Left hindlimb (tissue), 1 donor: ENCODE measurements around the gene BDKRB1.
"Not testable (repeated sequence)": the region's sequence is repeated elsewhere in the genome, so short reads cannot be mapped to it uniquely, and the experiment has no call there.

Source experiments
- DNase-seq: peaks from one replicate; pipeline ENCODE4 v3.0.0-alpha.2; 2018

The BDKRB1 gene

DNA sequence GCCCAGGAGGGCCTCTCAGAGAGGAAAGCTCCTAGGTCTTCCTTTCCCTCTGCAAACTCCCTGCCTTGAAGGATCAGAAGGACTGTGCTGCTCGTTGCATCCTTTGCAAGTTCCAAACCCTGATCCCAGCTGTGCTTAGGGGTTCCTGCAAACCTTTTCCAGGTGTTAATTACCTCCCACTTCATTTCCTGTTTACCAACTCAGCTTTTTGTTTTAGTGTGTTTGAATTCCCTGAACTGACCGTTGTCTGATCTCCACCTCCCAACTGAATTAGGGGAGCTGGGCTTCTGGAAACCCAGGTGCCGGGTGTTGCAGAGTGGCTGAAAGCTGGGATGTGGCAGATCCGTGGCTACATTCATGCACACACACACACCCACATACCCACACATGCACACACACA, 20.6 kb upstream of the BDKRB1 start:
- DNase-seq = no peak

DNA sequence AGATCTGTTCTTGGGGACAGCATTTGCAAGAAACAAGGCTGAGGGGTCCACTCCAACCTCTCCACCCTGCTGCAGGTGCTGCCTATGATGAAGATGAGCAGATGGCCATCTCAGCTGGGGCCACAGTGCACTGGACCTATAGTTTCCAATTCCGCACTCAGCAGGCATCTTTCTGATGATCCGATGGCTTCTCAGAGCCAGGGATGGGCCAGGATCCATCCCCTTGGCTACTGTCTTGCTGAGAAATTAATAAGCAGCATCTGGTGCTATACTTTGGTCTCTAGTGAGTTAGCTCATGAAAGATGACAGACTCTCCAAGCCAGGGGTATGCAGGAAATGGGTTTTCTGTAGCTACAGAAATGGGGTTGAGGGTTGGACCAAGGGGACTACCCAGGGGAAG, 18.4 kb upstream of the BDKRB1 start:
- DNase-seq = no peak

DNA sequence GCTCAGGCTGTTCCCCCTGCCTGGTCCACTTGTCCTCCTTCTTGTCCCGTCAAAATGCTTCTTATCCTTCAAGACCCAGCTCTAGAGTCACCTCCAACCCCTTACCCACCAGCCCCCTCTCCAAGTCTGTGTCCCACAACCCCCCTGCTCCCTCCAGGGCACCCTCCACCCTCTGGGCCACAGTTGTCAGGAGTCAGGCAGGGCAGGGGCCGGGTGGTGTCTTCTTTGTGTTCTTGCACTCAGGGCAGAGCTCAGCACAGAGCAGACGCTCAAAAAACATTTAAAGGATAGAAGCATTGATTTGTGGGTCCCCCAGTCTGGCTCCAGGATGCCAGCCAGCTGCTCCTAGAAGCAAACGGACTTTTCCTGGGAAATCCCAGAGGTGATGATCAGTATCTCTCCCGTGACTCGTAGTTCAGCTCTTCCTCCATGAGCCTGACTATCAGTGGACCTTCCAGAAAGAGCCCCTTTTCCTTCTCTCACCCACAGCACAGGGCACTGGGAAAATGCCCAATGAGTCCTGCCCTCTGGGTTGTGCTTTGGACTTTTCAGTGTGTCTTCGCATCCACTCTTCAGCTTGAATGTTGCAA, 17.2 kb upstream of the BDKRB1 start:
- DNase-seq = no peak

DNA sequence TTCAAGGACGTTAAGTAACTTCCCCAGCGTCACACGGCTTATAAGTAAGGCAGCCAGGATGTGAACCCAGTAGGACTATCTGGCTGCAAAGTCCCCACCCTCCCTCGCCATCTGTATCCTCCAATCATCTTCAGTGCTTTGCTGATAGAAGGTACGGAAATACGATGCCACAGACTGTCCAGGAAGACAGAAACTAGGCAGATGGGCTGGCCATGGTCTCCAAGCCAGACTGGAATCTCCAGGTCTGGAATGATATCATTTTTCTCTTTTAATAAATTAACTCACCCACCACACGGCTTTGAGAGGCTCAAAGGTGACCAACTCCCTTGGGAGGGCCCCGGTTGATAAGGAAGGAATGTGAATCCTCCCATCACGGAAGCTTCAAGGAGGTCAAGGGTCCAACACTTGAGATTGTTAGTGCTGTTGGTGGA, 16.3 kb upstream of the BDKRB1 start:
- no peak for DNase-seq

DNA sequence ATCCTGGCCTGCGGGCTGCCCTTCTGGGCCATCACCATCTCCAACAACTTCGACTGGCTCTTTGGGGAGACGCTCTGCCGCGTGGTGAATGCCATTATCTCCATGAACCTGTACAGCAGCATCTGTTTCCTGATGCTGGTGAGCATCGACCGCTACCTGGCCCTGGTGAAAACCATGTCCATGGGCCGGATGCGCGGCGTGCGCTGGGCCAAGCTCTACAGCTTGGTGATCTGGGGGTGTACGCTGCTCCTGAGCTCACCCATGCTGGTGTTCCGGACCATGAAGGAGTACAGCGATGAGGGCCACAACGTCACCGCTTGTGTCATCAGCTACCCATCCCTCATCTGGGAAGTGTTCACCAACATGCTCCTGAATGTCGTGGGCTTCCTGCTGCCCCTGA, 15.4 kb upstream of the BDKRB1 start:
- DNase-seq = no peak

DNA sequence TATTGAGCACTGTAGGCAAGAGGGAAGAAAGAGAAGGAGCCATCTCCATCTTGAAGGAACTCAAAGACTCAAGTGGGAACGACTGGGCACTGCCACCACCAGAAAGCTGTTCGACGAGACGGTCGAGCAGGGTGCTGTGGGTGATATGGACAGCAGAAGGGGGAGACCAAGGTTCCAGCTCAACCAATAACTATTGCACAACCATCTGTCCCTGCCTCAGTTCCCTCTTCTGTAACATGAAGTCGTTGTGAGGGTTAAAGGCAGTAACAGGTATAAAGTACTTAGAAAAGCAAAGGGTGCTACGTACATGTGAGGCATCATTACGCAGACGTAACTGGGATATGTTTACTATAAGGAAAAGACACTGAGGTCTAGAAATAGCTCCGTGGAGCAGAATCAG, 13.9 kb upstream of the BDKRB1 start:
- no peak for DNase-seq

DNA sequence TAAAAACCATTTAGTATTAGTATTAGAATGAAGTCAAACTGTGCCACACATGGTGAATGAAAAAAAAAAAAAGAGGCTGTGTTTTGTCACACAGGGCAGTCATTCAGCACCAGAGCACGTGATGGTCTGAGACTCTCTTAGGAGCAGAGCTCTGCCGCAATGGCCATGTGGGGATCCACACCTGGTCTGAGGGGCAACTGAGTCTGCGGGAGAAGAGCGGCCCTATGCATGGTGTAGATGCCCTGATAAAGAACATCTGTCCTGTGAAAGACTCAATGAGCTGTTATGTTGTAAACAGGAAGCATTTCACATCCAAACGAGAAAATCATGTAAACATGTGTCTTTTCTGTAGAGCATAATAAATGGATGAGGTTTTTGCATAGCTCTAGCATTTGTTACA, 12.2 kb upstream of the BDKRB1 start:
- no peak for DNase-seq

DNA sequence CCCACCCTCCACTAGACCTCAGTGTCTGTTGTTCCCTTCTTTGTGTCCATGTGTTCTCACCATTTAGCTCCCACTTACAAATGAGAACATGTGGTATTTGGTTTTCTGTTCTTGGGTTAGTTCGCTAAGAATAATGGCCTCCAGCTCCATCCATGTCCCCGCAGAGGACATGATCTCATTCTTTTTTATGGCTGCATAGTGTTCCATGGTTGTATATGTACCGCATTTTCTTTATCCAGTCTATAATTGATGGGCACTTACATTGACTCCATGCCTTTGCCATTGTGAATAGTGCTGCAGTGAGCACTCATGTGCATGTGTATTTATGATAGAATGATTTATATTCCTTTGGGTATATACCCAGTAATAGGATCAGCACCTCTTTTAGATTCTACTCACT, 10.9 kb upstream of the BDKRB1 start:
- DNase-seq = not testable (repeated sequence)

DNA sequence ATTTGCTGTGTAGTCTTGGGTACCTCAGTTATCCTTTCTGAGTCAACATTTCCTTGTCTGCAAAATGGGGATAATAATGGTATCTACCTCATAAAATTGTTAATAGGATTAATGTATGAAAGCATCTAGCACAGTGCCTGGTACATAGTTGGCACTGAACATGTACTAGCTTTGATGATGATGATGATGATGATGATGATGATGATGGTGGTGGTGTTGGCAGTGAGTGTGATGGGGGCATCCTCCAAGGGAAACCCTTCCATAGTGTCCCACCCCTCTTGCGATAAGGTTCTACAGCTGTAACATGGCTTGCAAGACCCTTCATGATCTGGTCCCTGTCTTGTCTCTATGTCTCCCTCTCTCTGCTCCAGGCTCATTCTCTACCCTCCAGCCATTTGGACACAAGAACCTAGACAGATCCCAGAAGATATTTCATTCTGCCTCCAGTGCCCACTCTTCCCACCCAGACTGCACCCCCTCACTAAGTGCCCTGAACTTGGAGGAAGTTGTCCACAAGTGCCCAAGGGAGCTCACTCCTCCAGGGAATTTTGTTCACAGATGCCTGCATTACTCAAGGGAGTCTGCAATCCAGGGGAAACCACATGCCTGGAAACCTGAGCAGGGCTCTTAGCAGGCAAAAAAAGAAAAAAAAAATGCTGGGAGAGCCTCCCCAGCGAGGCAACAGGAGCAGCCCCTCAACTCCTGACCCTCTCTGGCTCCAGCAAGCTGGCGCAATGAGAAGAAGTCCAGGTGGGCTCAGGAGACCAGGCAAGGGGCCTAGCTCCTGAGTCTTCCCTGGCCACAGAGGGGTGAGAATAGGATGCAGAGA, 10.1 kb upstream of the BDKRB1 start:
- no peak for DNase-seq

DNA sequence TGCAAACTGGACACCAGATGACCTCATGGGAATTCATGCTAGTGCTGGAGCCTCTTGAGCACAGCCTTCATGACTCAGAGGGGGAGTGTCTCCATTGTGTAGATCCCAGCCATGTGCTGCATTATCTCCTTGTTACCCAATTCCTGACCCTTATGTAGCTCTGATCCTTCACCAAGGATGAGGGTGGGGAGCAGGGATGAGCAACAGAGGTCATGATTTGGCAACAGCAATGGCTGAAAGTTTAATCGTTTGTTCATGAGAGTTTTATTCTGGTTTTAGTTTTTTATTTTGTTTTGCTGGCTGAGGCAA, 9.5 kb upstream of the BDKRB1 start:
- peak; percentile 12 for DNase-seq

DNA sequence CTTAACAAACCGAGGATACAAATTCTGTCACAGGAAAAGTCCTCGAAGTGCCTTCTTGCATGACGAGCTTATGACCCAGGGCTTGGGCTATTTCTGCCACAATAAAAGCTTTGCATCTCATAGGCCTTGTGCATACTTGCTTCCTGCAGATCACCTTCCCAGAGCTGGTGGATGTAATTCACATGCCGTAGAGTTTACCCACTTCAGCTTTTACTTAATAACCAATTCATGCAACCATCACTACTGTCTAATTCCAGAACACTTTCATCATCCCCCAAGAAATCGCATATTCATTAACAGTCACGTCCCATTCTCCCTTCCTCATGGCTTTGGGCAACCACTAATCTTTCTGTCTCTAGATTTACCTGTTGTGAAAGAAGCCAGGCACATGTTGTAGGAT, 9.0 kb upstream of the BDKRB1 start:
- no peak for DNase-seq

DNA sequence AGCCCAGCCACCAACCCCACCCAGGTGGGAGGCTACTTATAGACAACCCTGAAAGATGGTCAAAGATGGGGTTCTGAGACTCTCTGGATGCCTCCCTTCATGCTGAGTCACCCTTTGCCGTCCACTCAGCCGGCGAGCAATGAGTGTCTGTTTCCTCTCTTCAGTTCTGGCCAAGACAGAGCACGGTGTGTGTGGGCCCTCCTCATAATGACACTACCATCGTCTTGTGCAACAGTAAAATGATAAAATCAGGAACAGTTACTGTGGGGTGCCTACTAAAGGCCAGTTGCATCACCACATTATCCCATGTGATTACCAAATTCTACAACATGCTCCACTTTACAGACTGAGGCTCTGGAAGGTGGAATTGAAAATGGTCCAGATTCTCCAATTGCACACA, 7.0 kb upstream of the BDKRB1 start:
- no peak for DNase-seq

DNA sequence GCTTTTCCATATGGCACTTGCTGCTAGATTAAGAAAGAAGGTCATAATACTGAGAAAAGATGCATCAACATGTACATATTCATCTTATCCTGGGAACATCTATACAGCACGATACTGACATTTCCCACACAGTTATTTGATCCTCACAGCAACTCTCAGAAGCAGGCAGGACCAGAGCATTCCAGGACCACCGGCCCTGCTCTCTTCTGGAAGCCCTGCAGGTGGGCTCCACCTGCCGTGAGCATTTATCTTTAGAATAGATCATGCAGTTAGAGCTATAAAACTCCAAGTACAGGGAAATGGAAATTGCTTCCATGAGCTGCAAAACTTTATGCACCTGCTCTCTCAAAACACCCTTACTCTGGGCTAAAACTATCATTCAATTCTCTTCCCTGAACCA, 5.5 kb upstream of the BDKRB1 start:
- DNase-seq = no peak

DNA sequence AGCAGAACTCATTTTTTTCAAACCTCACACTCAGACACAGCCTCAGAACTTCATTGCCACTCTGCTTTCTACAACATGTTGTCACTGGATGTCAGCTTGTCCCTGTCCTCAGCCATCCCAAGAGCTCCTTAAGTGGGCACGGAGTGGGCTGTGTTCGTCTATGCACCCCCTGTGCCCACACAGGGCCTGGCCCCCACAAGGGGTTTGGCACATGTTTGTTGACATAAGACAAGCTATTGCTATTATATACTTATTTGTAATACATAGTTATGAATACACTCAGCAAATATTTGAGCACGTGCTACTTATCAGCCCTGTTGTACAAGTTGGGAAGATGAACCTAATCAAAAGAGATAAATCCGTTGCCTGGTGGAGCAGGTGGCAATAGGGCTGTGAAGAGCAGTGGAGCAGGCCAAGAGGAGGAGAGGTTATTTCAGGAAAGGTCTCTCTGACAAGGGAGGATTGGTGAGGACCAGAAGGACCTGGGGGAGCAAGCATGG, 4.3 kb upstream of the BDKRB1 start:
- no peak for DNase-seq

DNA sequence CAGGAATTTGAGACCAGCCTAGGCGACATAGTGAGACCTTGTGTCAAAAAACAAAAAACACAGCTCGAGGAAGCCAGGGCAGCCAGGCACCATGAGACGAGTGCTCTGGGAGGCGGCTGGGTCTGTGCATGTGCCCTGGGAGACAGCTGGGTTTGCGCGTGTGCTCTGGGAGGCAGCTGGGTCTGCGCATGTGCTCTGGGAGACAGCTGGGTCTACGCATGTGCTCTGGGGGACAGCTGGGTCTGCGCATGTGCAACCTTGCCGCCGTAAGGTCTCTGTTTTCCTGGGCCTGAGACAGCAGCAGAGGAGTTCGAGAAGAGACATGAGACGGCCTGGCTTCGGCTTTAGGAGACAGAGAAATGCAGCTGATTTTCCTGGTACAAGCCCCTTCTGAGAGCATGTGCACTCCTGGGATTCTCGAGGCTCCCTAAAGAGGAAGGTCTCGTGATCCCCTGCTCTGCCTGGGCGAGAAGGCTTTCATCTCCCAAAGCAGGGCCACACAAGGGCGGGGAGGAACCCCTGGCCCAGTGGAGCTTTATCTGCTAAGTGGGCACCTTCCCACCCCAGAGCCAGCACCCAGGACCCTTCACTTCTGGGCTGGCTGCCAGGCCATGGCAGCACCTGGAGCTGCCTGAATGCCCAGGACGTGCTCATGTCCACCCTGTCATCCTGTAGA, 3.5 kb upstream of the BDKRB1 start:
- DNase-seq = peak; percentile 60

DNA sequence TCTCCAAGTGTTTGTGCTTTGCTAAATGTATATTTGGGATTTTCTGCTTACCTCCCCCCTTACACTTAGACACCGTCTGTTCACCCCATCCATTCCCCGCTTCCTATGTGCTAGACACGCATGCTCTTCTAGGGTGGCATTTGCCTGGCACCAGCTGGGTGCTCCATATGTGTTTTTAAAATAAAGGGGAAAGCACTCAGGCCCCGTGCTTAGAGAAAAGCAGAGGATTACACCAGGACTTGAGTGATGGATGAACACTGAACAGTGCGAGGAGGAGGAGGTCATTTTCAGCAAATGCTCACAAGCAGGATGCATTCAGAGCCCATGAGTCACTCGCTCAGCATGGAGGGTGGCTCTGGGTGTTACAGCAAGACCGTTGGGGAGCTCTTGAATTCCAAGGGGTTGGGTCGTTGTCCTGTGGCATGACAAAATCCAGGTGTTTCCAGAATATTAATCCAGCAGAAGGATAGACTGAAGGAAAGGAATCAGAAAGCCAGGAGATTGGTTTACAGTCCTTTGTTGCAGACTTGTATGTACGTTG, 2.9 kb upstream of the BDKRB1 start:
- no peak for DNase-seq

DNA sequence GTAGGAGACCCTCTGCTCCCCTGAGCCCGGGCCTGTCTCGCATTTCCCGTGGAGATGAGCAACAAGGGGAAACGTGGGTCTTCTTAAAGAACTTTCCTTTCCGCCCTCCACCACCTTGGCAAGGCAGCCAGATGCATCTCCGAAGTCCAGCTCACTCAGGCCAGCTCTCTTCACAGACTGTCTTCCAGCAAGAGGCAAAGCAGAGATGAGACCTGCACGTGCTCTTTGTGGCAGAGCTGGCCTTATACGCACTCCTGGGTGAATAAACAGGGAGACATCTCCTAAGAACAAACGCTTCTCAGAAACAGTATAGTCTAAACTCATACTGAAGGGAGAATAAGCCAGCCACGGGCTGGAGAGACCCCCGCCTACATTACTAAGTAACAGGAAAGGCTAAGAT, 1.3 kb upstream of the BDKRB1 start:
- no peak for DNase-seq

DNA sequence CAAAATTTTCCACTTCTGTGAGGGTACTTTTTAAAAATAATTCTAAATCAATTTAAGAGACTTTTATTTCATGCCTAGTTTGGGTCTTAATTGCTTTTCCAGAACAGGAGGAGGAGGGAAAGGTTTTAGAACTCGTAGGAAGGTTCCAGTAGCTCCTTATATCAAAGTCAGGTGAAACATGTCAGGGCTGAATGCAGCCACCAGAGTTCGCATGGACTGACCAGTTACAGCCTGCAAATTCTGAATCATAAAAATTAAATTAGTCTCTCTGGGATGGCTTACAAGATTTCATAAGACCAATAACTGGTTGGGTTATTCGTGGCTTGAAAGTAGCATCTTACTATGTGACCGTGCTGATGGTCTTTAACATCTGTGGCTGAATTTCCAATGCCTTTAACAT, 397 bp downstream of the BDKRB1 start:
- DNase-seq = no peak

DNA sequence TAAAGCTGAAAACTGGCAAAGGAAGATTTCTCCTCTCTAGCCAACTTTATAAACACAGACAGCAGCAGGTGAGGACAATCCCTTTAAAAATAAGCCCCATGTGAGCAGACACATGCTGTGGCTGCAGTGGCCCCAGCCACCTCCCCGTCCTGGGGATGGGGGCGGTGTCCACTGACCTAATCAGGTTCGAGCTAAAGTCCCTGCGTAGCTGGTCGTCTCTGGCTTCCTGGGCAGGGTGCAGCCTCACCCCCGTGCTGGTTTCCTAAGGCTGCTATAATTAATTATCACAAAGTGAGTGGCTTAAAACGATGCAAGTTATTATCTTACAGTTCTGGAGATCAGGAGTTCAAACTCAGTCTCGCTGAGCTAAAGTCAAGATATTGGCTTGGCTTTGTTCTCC, 1.0 kb downstream of the BDKRB1 start:
- no peak for DNase-seq

DNA sequence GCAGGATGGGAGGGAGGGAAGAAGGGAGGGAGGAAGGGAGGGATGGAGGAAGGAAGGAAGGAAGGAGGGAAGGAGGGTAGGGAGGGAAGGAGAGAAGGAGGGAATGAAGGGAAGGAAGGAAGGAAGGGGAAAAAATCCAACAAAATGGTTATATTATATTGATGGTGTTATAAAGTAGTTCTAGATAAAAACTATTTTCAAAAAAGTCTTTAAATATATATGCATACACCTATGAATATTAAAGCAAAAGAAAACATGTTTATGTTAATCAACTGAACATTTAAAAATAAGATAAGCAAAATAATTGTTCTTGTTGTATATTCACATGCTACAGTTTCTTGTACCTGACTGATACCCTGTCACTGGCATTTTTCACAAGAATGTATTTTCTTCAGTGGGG, 1.9 kb downstream of the BDKRB1 start:
- no peak for DNase-seq

DNA sequence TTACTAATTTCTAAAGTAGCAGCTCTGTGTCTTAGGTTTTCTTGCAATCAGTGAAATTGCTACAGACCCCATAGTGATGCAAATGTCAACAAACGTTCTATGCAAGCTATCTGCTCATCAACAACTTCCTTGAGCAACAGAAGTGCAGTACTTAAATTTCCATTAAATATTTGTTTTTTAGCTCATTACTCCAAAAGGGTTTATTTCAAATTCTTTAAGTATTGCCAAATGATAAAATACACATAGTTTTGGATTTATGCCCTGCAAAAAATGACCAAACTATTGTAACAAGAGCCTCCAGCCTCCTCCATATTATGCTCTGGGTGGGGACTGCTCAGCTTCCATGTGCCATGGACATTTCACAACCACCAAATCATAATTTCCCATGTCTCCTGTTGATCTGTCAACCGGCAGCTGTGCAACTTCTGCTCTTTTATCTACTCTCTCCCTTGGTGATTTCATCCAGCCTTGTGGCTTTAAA, 4.4 kb downstream of the BDKRB1 start:
- DNase-seq = no peak

DNA sequence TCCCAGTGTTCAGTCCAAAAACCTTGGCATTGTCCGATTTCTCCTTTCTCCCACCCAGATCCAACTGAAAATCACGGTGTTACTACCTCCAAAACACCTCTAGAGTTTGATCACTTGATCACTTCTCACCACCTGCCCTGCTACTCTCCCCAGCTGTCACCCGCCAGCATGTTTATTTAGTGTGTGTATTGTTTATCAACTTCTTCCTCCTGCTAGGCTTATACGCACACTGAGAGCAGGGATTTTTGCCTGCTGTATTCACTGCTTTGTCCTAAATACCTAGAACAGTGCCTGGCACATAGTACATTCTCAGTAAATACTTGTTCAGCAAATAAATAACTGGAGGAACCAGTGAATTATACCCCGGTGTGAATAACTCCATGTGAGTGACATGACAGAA, 5.0 kb downstream of the BDKRB1 start:
- DNase-seq = no peak

DNA sequence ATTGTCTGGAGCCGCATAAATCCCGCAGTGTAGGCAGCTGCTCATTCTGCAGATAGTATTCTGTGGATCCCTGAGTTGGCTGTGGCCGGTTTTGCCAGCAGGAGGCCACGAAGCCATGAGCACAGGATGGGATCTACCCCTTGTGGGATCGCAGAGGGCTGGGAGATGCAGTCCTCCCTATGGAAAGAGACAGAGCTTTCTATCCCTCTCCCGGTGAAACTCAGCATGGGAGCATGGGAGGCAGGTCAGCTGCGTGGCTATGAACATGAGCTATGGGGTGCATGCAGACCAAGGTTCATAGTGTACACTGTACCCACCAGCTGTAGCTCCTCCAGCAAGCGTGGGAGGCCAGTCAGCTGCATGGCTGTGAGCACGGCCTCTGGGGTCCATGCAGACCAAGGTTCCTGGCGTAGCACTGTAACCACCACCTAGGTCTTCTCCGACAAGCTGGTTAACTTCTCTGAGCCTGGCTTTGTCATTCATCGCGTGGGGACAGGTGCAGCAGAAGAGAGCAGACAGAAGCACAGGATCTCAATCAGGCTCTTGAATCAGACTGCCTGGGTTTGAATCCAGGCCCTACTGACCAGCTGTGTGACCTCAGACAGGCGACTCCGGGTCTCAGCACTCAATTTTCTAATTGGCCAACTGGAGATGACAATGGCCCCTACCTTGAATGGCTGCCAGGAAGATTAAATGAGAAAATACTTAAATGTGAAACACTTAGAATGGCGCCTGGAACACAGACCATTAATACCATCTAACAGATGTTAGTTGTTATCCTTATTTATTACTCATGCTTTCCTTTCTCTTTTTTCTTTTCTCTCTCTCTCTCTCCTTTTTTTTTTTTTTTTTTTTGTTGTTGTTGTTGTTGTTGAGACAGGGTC, 6.0 kb downstream of the BDKRB1 start:
- no peak for DNase-seq
